ENCODE measurements around the gene OR2M4. TPM values are rescaled to one million over a fixed set of nuclear protein-coding genes. Genes with fewer than 3 reads are reported as not detected.

OR2M4 gene
- not detected for total RNA-seq

GRCh38 chr1:248231117-248231516, at the start of gene OR2M4:
Gene OR2M4 (plus strand): TSS chr1:248231417. CDS start chr1:248238929, 7,512 bp downstream.
- Histone ChIP-seq H3K9ac (ENCODE audit: low read depth in 2 of 2, low read length in 2 of 2) (no peak within 1 kb of the TSS), H3K36me3 (no peaks in the 10 kb centered on the region), H3K4me3 (no peak within 1 kb of the TSS), H3K27me3 (no peaks in the 10 kb centered on the region), H3K27ac (no peak within 1 kb of the TSS), H3K9me3 (no peaks in the 10 kb centered on the region), H3K4me1 (no peaks in the 10 kb centered on the region)
- TF ChIP-seq CTCF (IDR thresholded peaks at IDR 0.05): no peak
- no peak for DNase-seq
- intact Hi-C loops (cut with DNase I): no loop called here

GRCh38 chr1:248183996-248184395, 47.2 kb upstream of the OR2M4 start:
- no peak overlapping the region for H3K9ac ChIP-seq (ENCODE audit: low read depth in 2 of 2, low read length in 2 of 2)
- no peaks in the 10 kb centered on the region for H3K36me3 ChIP-seq
- no peak for DNase-seq
- no peaks in the 10 kb centered on the region for H3K4me1 ChIP-seq
- no peaks in the 10 kb centered on the region for H3K9me3 ChIP-seq
- no peak overlapping the region for H3K27ac ChIP-seq
- intact Hi-C loops (cut with DNase I): no loop called here
- H3K4me3 ChIP-seq: no peak overlapping the region
- no peak for TF ChIP-seq CTCF (IDR thresholded peaks at IDR 0.05)
- no peaks in the 10 kb centered on the region for H3K27me3 ChIP-seq

- intact Hi-C loops (cut with DNase I): no loop called here
- Histone ChIP-seq H3K27me3 (no peaks in the 10 kb centered on the region), H3K9ac (ENCODE audit: low read depth in 2 of 2, low read length in 2 of 2) (no peak overlapping the region), H3K4me3 (no peak overlapping the region), H3K36me3 (no peaks in the 10 kb centered on the region), H3K4me1 (no peaks in the 10 kb centered on the region), H3K9me3 (no peaks in the 10 kb centered on the region), H3K27ac (no peak overlapping the region)
- TF ChIP-seq CTCF (IDR thresholded peaks at IDR 0.05): no peak
- no peak for DNase-seq
These were observed 43.9 kb upstream of the OR2M4 start for GRCh38 chr1:248187363-248187762.

GRCh38 chr1:248189026-248189425, 42.2 kb upstream of the OR2M4 start:
- no peaks in the 10 kb centered on the region for H3K36me3 ChIP-seq
- no peaks in the 10 kb centered on the region for H3K9me3 ChIP-seq
- H3K9ac ChIP-seq (ENCODE audit: low read depth in 2 of 2, low read length in 2 of 2): no peak overlapping the region
- H3K27ac ChIP-seq: no peak overlapping the region
- no peaks in the 10 kb centered on the region for H3K27me3 ChIP-seq
- H3K4me3 ChIP-seq: no peak overlapping the region
- TF ChIP-seq CTCF (IDR thresholded peaks at IDR 0.05): no peak
- intact Hi-C loops (cut with DNase I): no loop called here
- no peaks in the 10 kb centered on the region for H3K4me1 ChIP-seq
- DNase-seq: no peak

- Histone ChIP-seq H3K36me3 (no peaks in the 10 kb centered on the region), H3K27ac (no peak overlapping the region), H3K9ac (ENCODE audit: low read depth in 2 of 2, low read length in 2 of 2) (no peak overlapping the region), H3K9me3 (no peaks in the 10 kb centered on the region), H3K4me3 (no peak overlapping the region), H3K4me1 (no peaks in the 10 kb centered on the region), H3K27me3 (no peaks in the 10 kb centered on the region)
- intact Hi-C loops (cut with DNase I): no loop called here
- TF ChIP-seq CTCF (IDR thresholded peaks at IDR 0.05): no peak
- no peak for DNase-seq
These were observed 37.1 kb upstream of the OR2M4 start for GRCh38 chr1:248194117-248194516.

- H3K4me1 ChIP-seq: no peaks in the 10 kb centered on the region
- intact Hi-C loops (cut with DNase I): no loop called here
- no peaks in the 10 kb centered on the region for H3K36me3 ChIP-seq
- DNase-seq: no peak
- no peaks in the 10 kb centered on the region for H3K9me3 ChIP-seq
- TF ChIP-seq CTCF (IDR thresholded peaks at IDR 0.05): no peak
- H3K4me3 ChIP-seq: no peak within 1 kb of the TSS
- H3K9ac ChIP-seq (ENCODE audit: low read depth in 2 of 2, low read length in 2 of 2): no peak within 1 kb of the TSS
- no peaks in the 10 kb centered on the region for H3K27me3 ChIP-seq
- no peak within 1 kb of the TSS for H3K27ac ChIP-seq
These were observed 34.3 kb upstream of the OR2M4 start, which contains the start of gene OR2M3 for GRCh38 chr1:248196965-248197364. Gene OR2M3 (plus strand): TSS chr1:248197265. CDS start chr1:248203068, 5,803 bp downstream.
